ENCODE results near the gene MED12L.

DNA sequence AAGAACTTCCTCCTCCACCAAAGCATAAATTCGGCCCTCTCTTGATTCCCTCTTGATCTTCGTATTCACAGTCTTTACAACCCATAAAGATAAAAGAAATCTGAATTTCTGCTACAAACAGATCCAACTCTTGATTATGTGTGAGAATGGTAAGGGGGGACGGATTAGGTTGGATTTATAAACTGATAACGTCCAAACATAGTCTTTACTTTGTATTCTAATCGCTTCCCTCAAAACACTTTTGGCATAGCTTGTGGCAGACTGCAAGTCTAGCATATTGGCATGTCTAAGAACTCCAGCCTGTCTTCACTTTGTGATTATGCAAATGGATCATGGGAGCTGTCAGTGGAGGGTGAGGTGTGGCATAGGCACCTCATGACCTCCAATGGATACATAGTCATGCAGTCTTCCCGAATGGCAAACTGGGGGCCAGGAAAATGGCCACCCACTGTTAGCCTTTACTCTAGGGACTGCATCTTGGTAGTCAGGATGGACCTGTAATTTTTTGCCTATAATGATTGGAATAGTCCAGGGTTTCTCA is 141.9 kb downstream of the MED12L start:
- TF ChIP-seq, protein P1, sequence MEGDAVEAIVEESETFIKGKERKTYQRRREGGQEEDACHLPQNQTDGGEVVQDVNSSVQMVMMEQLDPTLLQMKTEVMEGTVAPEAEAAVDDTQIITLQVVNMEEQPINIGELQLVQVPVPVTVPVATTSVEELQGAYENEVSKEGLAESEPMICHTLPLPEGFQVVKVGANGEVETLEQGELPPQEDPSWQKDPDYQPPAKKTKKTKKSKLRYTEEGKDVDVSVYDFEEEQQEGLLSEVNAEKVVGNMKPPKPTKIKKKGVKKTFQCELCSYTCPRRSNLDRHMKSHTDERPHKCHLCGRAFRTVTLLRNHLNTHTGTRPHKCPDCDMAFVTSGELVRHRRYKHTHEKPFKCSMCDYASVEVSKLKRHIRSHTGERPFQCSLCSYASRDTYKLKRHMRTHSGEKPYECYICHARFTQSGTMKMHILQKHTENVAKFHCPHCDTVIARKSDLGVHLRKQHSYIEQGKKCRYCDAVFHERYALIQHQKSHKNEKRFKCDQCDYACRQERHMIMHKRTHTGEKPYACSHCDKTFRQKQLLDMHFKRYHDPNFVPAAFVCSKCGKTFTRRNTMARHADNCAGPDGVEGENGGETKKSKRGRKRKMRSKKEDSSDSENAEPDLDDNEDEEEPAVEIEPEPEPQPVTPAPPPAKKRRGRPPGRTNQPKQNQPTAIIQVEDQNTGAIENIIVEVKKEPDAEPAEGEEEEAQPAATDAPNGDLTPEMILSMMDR (IDR thresholded peaks at IDR 0.05), result no peak
- TF ChIP-seq EP300 (IDR thresholded peaks at IDR 0.05), result no peak
